Bronchial epithelial cell (primary cell): ENCODE results near the gene ANKRD1. TPM values are rescaled to one million over a fixed set of nuclear protein-coding genes. Genes with fewer than 3 reads are reported as not detected.
A peak's percentile ranks its signal among the peaks of the same experiment; 100 is the strongest.

ENCODE experiments used
- DNase-seq: peaks from one replicate; pipeline ENCODE4 v3.0.0-alpha.2; 2010; ENCODE audit warnings: low read depth
- FAIRE-seq: peaks from 2 replicates; lab custom pipeline; 2011; peaks lifted over from hg19 to GRCh38; lab: Jason Lieb, UNC
- H3K27me3 ChIP-seq: 2 replicates; pipeline ENCODE4 v1.5.1; 2011; ENCODE audit warnings: low read length; ENCODE audit not compliant: control insufficient read depth, insufficient read depth
- H3K36me3 ChIP-seq: 2 replicates; pipeline ENCODE4 v1.5.1; 2011; ENCODE audit warnings: low read length; ENCODE audit not compliant: control insufficient read depth, insufficient read depth
- H3K4me3 ChIP-seq: 2 replicates; pipeline ENCODE4 v1.5.1; 2011; ENCODE audit warnings: mild to moderate bottlenecking, low read depth, low read length, control low read depth
- total RNA-seq: library from RNA; depleted of rRNA; stranded (reverse); fragments of >200 nt; gene quantifications from 2 replicates; pipeline ENCODE4 v1.2.1, GENCODE V29; 2014
- TF ChIP-seq, protein P1 (sequence below): IDR thresholded peaks from 2 replicates; pipeline ENCODE4 v1.5.1; 2011; ENCODE audit warnings: mild to moderate bottlenecking, moderate library complexity, low read length, control low read depth, inconsistent platforms; ENCODE audit not compliant: insufficient read depth, severe bottlenecking

Gene ANKRD1
- total RNA-seq, 1 donor from 2014 or later = under 0.01 TPM

DNA sequence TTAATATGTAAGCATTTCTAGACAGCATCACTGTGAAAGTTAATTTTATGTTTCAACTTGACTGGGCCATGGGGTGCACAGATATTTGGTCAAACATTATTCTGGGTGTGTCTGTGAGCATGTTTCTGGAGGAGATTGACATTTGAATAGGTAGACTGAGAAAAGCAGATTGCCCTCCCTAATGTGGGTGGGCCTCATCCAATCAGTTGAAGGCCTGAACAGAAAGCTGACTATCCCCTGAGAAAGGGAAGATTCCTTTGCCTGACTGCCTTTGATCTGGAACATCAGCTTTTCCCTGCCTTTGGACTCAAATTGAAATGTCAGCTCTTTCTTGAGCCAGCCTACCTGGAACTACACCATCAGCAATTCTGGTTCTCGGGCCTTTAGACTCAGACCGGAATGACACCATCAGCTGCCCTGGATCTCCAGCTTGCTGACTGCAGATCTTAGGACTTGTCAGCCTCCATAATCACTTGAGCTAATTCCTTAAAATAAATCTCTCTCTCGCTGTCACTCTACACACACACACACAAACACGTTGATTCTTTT is 54.8 kb downstream of the ANKRD1 start:
- no peaks in the 10 kb centered on the region for H3K27me3 ChIP-seq
- H3K4me3 ChIP-seq = no peak overlapping the region
- TF ChIP-seq, protein P1, sequence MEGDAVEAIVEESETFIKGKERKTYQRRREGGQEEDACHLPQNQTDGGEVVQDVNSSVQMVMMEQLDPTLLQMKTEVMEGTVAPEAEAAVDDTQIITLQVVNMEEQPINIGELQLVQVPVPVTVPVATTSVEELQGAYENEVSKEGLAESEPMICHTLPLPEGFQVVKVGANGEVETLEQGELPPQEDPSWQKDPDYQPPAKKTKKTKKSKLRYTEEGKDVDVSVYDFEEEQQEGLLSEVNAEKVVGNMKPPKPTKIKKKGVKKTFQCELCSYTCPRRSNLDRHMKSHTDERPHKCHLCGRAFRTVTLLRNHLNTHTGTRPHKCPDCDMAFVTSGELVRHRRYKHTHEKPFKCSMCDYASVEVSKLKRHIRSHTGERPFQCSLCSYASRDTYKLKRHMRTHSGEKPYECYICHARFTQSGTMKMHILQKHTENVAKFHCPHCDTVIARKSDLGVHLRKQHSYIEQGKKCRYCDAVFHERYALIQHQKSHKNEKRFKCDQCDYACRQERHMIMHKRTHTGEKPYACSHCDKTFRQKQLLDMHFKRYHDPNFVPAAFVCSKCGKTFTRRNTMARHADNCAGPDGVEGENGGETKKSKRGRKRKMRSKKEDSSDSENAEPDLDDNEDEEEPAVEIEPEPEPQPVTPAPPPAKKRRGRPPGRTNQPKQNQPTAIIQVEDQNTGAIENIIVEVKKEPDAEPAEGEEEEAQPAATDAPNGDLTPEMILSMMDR = no peak
- FAIRE-seq = no peak
- H3K36me3 ChIP-seq = no peaks in the 10 kb centered on the region
- DNase-seq = no peak

DNA sequence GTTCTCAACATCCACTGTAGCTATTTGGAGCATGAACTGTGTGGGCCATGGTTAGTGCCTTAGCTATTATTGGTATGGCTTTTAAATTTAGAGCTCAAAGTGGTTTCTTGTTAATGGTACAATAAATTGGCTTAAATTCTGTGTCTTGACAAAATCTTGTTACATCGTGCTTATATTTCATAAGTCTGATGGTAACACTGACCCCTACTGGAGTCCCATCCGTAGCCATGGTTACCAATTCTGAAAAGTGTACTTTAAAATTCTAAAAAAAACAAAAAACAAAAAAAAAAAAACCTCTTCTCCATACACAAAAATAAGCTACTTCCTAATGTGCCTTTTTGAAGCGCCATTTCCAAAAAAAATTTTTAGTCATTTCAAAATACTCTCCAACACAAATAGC is 55.5 kb downstream of the ANKRD1 start:
- no peaks in the 10 kb centered on the region for H3K27me3 ChIP-seq
- FAIRE-seq (no peak), DNase-seq (no peak)
- no peak overlapping the region for H3K4me3 ChIP-seq
- TF ChIP-seq, protein P1 = peak; percentile 5
- H3K36me3 ChIP-seq = no peaks in the 10 kb centered on the region

DNA sequence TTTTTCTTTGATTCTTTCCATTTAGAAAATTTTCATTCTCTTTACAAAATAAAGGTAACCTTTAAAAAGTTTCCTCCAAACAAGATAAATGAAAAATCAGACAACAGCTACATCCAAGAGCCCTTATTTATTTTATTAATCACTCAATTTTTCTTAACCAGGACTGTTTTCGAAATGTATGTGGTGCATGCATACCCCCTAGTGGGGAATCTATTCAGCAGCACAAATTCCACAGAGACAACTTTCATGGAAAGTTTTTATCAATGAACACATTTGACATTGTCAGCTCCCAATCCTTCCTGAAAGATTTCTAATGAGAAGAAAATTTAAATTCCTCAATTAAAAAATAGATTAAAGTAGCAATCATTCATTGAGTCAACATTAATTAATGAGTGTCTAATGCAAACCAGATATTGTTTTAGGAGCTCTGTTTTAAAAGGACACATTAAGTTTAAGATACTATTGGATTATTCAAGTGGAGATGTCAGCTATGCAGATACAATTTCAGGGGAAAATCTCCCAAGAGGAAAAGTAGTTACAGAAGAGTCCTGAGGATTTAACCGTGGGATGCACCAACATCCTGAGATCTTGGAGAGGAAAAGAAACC is 57.9 kb downstream of the ANKRD1 start:
- DNase-seq = peak; percentile 61
- Histone ChIP-seq H3K27me3 (no peaks in the 10 kb centered on the region), H3K4me3 (no peak overlapping the region), H3K36me3 (no peaks in the 10 kb centered on the region)
- TF ChIP-seq, protein P1 = peak; percentile 45
- FAIRE-seq = no peak

Other genes with a start within 250 kb of the ANKRD1 start
- gene HTR7, start 63.0 kb downstream of the ANKRD1 start, total RNA-seq = 15.5 and 16.3 TPM in 2 replicates
- gene RPP30, start 49.1 kb downstream of the ANKRD1 start, total RNA-seq = 24.1 and 25.0 TPM in 2 replicates